NCI-H2196 treated with DMSO at 0.1 percent for 48 hours (cell line): ENCODE data around the gene PCDH9.

Experiments
- DNase-seq: peaks from one replicate; lab custom pipeline; 2025; ENCODE audit not compliant: unreplicated experiment; lab: John Stamatoyannopoulos, UW

PCDH9 gene

DNA sequence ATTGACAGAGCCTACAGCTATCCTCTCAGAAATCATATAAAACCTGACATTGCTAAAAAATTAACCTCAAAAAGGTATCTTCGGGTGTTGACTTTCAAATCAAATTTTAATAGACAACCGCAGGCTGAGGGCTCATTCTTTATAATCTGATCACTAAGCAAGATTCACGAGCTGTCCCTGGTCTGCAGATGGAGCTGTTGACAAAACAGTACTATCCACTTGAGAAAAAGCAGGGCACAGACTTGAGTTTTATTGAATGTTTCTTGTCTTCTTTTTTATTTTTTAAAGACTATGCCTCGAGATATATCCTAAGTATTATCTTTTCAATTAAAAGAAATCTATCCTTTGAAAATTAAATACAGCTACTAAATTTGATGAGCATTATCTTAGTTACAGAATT lies 540.5 kb downstream of the PCDH9 start:
- no peak for DNase-seq

DNA sequence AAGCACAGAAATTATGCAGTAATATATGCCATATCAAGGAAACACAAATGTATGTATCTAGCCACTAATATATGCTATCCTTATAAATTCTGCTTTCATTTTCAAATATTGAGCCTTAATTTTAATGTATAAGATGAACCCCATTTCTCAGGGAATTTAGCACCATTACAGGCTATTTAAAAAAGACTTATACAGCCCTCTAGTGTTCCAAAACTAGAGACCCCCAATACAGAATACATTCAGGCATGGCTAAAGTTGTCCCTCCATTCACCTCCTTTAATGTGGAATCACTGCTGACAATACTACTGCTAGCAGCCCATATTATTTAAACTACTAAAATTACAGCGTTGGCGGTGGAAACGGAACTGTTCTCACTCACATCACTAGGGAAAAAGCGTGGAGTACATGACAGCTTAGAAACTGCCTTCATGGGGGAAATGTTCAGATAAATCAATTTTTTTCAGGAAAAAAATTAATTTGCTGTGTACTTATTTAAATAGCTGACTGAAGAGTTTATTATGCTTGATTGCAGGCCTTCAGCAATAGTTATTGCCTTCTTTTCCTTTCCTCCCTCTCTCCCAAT lies 541.0 kb downstream of the PCDH9 start:
- no peak for DNase-seq

DNA sequence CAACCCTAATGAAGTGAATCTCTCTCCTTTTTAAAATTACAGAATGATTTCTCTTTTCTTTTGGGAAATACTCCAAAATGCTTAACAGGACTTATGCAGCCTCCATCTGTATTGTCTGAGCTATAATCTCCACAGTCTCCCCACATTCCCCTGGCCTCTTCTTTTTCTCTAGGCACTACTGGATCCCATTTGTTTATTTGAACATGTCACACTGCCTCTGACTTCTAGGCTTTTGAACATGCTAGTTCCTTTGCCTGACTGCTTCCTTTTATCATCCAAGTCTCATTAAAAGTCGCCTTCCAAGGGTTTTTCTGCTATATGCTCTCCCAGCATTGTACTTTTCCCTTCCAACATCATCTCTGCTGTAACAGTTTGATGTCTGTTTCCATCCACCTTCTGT lies 548.7 kb downstream of the PCDH9 start:
- no peak for DNase-seq

DNA sequence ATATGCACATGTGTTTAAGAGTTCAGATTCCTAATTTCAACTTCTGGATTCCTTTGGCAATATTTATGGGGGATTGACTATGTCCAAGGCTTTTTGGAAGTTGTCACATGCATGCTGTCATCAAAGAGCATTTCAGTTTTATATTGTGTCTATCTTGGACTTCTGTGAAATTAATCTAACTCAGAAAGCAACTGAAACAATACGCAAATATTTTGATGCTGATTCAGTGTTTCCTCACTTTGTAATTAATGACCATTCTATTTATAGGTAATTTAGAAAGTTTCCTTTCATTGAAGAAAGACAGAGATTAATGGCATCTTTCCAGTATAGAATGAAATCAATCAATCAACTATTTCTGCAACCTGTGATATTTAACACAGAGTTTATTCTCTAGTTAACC lies 550.1 kb downstream of the PCDH9 start:
- DNase-seq = no peak

DNA sequence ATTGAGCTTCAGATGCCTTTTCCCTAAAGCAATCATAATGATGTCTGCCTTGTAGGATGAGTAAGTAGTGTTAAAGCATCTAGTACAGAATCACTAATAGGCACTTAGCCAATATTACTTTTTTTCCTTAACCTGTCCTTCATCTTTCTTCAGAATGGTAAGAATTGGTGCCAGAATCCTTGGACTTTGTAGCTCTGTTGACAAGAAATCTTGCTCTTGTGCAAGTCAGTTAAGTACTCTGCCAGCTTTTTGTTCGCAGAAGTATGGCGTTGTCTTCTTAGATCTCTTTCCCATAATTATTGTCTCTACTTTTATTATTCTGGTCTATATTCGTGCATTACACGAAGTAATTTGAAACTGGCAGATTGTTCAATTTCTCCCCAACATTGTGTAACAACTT lies 554.5 kb downstream of the PCDH9 start:
- no peak for DNase-seq

DNA sequence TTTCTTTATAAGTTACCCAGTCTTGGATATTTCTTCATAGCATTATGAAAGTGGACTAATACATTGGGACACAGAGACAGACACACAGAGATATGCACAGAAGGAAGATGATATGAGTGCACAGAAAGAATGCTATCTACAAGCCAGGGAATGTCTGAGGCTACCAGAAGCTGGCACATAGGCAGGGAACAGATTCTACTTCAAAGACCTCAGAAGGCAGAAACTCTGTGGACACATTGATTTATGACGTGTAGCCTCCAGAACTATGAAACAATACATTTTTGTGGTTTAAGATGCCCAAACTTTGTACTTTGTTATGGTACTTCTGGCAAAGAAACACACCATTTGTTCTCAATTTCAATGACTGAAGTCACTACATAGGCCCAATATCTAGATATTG lies 556.7 kb downstream of the PCDH9 start:
- DNase-seq = no peak

DNA sequence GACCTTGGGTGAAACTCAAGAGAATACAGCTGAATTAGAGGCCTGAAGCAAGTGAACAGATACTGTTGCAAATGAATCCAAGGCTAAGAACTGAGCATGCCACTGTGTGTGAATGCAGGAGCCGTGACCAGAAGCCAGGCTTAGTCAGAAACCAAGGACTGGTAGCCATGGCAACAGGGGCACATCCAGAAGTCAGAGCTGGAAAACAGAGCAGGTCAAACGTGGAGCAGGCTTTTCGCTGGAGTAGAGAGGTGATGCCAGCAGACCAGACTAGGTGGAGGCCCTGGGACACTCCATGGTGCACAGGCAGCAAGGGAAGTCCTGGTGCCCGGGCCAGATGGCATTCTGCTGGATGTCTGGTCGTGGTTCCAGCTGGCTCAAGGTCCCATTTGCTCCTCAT lies 564.1 kb downstream of the PCDH9 start:
- peak; percentile 6 for DNase-seq

DNA sequence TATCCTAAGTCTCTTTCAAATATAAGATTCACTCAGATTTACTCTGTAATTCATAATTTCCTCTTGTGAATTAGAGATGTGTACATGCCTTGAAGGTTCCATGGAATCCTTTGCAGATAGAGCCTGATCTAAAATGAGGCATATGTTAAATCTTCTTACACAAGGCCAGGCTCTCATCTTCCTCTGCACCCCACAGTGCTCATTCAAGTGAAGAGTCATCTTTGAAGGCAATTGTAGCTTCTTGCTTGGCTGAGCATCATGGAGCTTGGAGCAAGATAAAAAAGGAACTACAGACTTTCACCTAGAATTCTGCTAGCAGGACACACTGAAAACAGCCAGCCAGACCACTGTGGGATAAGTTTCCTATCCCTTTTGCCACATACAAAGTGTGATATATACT lies 566.4 kb downstream of the PCDH9 start:
- DNase-seq = no peak

DNA sequence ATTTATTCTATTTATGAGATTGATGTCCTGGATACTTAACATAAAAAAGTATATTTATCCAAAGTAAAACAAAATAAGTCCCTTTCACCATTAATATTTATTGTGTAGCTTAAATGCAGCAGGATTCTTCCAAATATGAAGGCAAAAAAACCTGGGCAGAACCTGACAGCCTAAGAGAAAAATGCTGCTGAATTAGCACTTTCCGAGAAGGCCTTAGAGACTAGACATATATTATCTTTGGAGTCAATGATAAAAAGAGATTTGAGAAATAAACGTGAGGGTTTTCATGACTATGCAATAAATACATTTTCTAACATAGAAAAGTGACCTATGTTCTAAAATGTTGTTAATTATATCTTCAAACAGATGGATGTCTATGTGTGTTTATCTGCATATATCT lies 566.9 kb downstream of the PCDH9 start:
- no peak for DNase-seq

DNA sequence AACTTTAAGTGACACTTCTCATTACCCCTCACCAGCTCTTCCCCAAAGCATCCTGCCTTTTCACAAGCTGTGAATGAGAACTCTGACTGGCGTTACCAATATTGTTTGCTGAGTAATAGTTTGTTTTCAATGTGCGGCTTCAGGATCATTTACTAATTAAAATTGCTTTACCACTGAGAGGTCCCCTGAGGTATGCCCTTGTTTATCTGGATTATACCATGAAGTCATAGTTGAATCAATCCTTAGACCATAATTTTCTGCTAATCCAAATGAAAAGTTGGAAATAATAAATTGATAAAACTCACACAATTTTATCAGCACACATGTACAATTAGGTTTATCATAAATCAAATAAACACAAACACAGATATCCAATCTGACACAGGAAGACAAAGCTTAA lies 568.8 kb downstream of the PCDH9 start:
- no peak for DNase-seq

DNA sequence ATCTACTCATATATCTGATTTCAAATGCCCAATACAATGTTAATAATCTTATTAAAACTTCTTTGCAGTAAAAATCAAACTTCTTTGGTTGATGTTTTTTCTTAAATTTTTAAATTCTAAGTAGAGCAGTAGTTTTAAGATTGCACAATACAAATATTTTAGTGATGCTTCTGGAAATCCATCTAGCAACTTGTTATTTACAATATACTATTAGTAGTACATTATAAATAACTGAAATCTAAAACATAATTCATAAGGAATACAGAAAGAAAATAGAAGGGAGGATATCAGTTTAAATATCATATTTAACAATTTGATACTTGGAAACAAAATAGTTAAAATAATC lies 569.7 kb downstream of the PCDH9 start:
- DNase-seq = no peak

DNA sequence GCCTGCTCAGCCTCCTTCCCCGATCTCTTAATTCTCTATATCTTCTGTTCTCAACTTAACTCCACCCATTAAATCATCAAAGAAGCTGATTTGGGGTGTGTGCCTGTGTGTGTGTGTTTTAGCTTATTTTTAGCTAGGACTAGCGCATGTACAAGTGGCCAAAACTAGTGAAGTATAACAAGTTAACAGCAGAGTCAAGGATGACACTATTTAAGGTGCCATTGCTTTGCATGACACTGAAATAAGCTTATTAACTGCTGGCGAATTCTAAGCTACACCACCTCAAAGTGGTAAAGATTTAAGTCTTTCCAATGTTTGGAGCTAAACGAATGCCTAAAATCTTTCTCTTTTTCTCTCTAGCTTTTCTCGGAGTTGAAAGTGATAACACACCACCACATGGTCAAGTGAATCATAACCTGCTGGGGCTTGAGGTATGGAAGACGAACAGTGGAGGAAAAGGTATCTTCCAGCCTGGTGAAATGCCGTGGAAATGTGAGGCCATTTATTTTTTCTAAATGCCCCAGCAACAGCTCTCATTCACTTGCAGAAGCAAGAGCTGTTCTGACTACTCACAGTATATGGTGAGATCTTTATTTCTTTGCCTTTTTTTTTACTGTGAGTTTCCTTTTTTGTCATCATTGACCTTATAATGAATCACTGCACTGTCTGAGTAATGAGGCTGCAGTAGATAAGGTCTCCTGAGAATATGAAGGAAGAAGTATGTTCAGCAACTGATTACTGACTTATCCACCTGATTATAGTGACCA lies 570.3 kb downstream of the PCDH9 start:
- no peak for DNase-seq

DNA sequence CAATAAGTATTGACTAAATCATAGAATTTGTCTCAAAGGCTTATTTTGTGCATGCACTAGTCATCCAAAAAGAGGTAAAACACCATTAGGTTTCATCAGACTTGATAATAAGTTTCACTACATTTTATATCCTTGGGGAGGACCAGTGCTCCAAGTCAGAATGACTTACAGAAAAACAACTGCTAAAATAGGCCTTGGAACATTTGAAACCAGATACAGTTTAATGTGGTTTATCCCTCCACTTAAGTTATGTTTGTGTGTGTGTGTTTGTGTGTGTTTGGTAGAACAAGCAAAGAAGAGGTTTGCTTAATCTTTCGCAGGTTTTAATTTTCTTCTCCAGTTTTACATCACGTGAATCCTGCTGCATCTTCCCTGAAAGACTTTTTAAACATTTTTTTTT lies 570.9 kb downstream of the PCDH9 start:
- DNase-seq = no peak

DNA sequence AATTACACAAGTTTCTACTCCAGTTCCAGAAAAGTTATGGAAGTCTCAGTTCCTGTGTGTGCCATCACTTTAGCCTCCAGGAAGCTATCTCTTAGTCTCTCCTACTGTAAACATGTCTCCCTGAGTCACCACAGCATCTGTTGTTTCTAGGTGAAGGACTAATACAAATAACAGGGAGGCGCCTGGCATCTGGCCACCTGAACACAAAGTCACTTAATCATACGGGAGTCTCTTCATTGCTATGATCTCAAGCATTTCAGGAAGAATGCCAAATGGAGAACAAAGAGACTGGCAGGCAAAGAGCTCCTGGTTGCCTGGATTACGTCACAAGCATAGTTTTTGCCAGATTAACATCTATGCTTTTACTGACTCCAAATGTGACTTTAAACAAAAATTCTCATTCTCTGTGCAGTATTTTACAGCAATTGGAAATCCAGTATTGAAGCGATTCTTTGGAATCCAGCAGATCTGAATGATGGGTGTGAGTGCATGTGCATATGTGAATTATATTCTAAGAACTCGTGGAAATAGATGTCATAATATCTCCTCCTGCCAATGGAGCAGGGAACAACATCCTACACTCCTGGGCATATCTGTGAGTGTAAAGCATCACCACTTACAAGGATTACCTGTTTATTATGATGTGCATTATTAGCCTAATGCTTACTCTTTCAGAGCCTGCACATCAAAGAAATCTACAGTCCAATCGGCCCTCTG lies 572.8 kb downstream of the PCDH9 start:
- peak; percentile 71 for DNase-seq

DNA sequence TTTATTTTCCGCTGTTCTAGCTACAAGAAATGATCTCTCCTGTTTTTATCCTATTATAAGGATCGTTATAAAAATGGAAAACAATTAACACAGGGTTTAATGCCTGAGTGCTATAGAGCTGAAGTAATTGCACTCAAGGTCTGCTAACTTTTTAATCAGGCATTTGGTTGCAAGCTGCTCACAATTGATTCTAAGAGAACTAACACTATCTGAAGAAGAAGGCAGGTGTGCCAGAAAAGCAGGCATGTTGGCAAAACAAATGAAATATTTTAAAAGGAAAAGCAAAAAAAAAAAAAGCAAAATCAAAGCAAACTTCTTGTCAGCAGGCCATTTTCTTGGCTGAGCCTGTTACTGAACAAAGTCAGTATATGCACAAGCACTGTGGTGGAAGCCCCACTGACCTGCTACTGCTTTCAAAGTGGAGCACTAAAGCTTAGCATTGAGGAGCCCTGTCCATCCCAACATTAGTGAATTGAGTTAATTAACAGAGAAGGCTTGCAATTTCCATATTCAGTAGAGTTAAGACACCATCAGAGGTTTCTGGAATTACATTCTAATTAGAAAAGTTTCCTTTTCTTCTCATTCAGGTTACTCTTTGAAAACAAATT lies 574.2 kb downstream of the PCDH9 start:
- DNase-seq = no peak

DNA sequence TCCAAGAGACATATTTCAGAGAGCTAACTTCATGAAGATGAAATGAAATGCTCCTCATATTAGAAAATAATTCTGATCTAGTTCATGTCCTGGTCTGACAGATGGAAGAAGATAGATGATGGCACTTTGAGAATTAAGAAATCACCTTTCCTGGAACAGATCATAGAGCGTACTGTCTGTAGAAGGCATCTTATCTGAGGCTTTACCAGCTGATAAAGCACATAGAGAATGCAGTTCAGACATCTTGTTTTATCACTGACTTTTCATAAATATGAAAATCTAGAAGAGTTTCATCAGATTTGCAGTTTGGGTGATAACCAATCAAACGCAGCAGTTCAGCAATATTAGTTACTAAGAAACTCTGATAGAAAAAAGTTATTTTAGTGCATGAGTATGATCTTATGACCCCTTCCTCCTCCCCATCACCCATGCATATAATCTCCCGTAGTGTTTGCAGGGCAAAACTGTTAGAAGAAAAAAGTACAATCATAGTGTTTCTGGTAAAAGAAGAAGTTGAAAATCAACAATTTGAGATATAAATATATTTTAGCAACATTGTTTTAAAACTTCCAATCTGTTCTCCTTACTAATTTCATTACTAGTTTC lies 585.2 kb downstream of the PCDH9 start:
- no peak for DNase-seq

DNA sequence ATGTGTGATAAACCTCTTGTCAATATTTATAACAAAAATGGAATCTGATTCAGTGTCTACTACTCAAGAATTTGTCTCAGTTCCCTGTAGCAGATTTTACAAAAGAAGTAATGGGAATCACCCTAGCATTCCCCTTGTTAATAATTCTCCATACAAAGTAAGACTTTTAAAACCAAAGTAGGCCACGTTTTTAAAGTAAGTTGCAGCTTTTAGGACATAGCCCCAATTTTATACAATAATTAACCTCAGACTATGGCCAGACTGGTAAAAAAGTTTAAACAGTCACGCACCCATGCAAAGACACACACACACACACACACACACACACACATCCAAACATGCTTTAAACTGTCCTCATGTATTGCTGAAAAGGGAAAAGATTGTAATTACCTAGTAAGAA lies 589.9 kb downstream of the PCDH9 start:
- no peak for DNase-seq

DNA sequence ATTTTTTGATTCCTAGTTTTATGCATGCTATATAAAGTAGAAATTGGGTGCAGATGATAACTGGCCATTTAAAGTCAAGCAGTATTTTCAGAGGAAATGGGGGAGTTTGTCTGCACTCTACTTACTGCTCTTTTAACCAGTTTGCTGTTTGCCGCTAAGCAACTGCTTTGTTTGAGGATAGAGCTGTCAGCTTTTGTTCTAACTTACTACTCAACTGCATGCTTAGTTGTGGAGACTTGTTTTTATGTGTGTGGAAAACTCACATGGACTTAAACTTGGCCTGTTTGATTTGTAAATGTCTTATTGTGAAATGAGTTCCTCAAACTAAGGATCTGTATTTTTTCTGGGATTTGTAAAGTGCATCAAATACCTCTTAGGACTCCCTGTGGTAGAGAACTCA lies 591.1 kb downstream of the PCDH9 start:
- DNase-seq = no peak

DNA sequence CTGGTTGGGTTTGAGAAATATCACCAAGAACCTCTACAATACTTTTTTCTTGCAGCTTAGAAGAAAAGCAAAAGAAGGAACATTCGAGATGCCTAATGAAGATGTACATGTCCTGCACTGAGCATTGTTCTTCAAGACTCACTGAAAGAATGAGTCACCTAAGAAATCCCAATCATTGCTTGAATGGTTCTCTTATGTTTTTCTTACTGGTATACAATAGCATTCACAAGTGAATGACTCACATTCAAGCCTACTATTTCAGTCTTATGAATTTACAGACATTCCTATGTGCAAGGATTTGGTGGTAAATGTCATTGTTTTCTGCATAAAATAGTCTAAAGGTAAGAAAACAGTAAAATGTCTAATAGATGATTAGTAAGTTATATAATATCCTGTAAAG lies 594.6 kb downstream of the PCDH9 start:
- DNase-seq = no peak

DNA sequence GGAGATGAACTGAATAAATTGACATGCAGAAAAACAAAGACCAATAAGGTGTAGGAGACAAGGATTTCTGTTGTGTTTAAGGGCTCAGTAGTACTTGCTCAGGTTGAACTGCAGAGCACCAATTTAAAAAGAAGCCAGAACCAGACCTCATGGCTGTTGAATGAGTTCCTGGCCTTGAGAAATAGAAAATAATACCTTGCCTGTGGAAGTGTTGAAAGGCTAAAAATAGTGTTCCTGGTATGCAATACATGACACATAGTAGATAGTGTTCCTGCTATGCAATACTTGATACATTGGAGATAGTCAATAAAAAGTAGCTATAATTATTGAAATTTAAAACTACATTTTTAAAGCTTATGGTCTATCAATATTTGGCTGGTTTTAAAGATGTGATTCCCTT lies 595.8 kb downstream of the PCDH9 start:
- no peak for DNase-seq

DNA sequence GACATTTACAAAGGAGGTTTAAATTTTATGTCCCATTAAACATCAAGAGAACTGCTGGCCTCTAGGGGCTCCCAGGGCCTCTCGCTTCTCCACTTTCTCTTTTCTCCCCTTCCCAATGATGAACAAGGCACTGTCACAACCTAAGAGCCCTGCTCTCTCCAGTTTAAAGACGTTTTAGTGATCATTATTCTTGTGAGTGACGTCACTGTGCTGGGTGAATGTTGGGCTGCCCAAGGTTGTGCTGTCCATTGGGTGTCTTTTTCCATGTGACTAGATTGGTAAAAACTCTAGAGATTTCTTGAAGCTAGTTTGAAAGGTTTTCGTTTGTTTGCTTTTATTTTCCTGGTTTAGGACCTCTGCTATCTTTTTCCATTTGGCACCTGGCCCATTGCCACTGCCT lies 602.6 kb downstream of the PCDH9 start:
- DNase-seq = no peak

DNA sequence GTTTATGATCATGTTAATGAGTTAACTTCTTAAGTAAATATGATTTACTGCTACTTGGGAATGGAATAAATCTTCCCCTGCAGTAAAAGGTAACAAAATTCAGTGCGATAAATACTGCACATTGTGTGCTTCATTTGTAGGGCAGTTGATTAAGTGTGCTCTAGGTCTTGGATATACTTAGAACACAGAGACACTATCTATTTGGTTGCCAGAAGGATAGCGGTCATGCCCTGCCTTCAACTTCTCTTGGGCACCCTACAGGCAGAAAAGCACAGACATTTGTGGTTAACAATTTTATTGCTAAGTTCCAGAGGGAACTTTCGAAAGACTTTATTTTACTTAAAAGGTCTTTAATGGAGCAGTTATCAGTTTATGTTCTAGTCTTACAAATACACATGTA lies 605.8 kb downstream of the PCDH9 start:
- no peak for DNase-seq
